HepG2 (cell line): ENCODE data around the gene HSD17B11. TPM values are rescaled to one million over a fixed set of nuclear protein-coding genes. Genes with fewer than 3 reads are reported as not detected.

ENCODE experiments used
- PAWR ChIP-seq: sonication (generic); formaldehyde crosslinking; IDR thresholded peaks from 2 replicates; pipeline ENCODE4 v1.4.0; 2020; ENCODE audit warnings: missing genetic modification reagents, mild to moderate bottlenecking, borderline replicate concordance
- SNAI1 ChIP-seq: sonication (generic); formaldehyde crosslinking; IDR thresholded peaks from 2 replicates; pipeline ENCODE4 v1.5.0; 2020; ENCODE audit warnings: mild to moderate bottlenecking, missing genetic modification reagents, borderline replicate concordance
- SOX6 ChIP-seq, 2 experiments: fragments of 450-650 bp in 1 of 2; sonication (generic) in 1 of 2; formaldehyde crosslinking in 1 of 2; IDR thresholded peaks; 2 replicates each; pipeline versions ENCODE4 v1.4.0 to v1.6.1; 2017 to 2020; ENCODE audit warnings: antibody characterized with exemption in 1 of 2, mild to moderate bottlenecking in 1 of 2, missing genetic modification reagents in 1 of 2
- SPEN ChIP-seq: sonication (generic); formaldehyde crosslinking; IDR thresholded peaks from 2 replicates; pipeline ENCODE4 v1.5.1; 2020; ENCODE audit warnings: low read depth, mild to moderate bottlenecking, missing genetic modification reagents
- ZNF335 ChIP-seq: sonication (generic); formaldehyde crosslinking; IDR thresholded peaks from 2 replicates; pipeline ENCODE4 v1.4.0; 2020; ENCODE audit warnings: missing genetic modification reagents
- ZNF644 ChIP-seq: IDR thresholded peaks from 2 replicates; pipeline ENCODE4 v1.6.1; 2016; ENCODE audit warnings: low read depth
- polyA plus RNA-seq, 8 experiments: library from polyadenylated mRNA; depleted of rRNA in 3 of 8; stranded (reverse) in 7 of 8; unstranded in 1 of 8; fragments of >200 nt; fragmentation: Illumina TruSeq in 4 of 8; extraction: Trizol in 4 of 8; gene quantifications; 2 replicates each; pipeline versions ENCODE4 v1.2.1 to v1.2.3, GENCODE V29; 2011 to 2016; ENCODE audit warnings: low read depth in 4 of 8, missing spikeins in 1 of 8, mixed read lengths in 1 of 8; ENCODE audit not compliant: insufficient read depth in 1 of 8
- total RNA-seq, 5 experiments: library from RNA; depleted of rRNA; stranded (reverse); fragments of >200 nt; fragmentation: Illumina TruSeq; extraction: Trizol; gene quantifications; 2 replicates each; pipeline ENCODE4 v1.2.3, GENCODE V29; 2016; ENCODE audit warnings: low read depth in 1 of 5
- TF ChIP-seq, protein P1 (sequence below): sonication (generic); formaldehyde crosslinking; IDR thresholded peaks from 2 replicates; pipeline ENCODE4 v1.4.0; 2020; ENCODE audit warnings: missing genetic modification reagents
- TF ChIP-seq, protein P2 (sequence below): sonication (generic); formaldehyde crosslinking; IDR thresholded peaks from 2 replicates; pipeline ENCODE4 v1.9.0; 2021; ENCODE audit warnings: mild to moderate bottlenecking, missing genetic modification reagents

The HSD17B11 gene
- total and polyA plus RNA-seq, 2 of the 13 experiments (the other 11 are each of a cell fraction or from before 2014, with no cell fraction given): 121 to 158 TPM

DNA sequence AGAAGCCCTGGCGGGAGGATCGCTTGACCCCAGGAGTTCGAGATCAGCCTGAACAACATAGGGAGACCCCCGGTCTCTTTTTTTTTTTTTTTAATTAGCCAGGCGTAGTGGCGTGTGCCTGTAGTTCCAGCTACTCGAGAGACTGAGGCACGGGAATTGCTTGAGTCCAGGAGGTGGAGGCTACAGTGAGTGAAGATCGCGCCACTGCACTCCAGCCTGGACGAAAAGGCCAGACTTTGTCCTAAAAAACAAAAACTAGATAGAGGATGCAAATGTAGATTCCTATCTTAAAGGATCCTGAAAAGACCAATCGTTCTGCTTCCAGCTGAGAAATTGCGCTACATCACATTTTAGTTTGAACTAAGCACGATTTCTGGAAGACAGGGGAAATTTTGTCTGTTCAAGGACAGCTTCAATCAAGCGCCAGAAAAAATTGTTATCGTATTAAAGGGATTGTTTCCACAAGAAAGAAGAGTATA is 627 bp upstream of the HSD17B11 start (continued):
- TF ChIP-seq ZNF644 (CRISPR knock-in tag) (no peak), SPEN (CRISPR knock-in tag) (no peak), SNAI1 (CRISPR knock-in tag) (0 out of 2 replicates have a peak, but pooled peaks have one; percentile 44), PAWR (CRISPR knock-in tag) (no peak), ZNF335 (CRISPR knock-in tag) (0 out of 2 replicates have a peak, but pooled peaks have one; percentile 10), SOX6 (IDR thresholded peaks at IDR 0.05) (no peak), SOX6 (CRISPR knock-in tag; IDR thresholded peaks at IDR 0.05) (0 out of 2 replicates have a peak, but pooled peaks have one; percentile 45)
- TF ChIP-seq, protein P1, sequence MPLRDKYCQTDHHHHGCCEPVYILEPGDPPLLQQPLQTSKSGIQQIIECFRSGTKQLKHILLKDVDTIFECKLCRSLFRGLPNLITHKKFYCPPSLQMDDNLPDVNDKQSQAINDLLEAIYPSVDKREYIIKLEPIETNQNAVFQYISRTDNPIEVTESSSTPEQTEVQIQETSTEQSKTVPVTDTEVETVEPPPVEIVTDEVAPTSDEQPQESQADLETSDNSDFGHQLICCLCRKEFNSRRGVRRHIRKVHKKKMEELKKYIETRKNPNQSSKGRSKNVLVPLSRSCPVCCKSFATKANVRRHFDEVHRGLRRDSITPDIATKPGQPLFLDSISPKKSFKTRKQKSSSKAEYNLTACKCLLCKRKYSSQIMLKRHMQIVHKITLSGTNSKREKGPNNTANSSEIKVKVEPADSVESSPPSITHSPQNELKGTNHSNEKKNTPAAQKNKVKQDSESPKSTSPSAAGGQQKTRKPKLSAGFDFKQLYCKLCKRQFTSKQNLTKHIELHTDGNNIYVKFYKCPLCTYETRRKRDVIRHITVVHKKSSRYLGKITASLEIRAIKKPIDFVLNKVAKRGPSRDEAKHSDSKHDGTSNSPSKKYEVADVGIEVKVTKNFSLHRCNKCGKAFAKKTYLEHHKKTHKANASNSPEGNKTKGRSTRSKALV (CRISPR knock-in tag): 0 out of 2 replicates have a peak, but pooled peaks have one; percentile 19
- TF ChIP-seq, protein P2, sequence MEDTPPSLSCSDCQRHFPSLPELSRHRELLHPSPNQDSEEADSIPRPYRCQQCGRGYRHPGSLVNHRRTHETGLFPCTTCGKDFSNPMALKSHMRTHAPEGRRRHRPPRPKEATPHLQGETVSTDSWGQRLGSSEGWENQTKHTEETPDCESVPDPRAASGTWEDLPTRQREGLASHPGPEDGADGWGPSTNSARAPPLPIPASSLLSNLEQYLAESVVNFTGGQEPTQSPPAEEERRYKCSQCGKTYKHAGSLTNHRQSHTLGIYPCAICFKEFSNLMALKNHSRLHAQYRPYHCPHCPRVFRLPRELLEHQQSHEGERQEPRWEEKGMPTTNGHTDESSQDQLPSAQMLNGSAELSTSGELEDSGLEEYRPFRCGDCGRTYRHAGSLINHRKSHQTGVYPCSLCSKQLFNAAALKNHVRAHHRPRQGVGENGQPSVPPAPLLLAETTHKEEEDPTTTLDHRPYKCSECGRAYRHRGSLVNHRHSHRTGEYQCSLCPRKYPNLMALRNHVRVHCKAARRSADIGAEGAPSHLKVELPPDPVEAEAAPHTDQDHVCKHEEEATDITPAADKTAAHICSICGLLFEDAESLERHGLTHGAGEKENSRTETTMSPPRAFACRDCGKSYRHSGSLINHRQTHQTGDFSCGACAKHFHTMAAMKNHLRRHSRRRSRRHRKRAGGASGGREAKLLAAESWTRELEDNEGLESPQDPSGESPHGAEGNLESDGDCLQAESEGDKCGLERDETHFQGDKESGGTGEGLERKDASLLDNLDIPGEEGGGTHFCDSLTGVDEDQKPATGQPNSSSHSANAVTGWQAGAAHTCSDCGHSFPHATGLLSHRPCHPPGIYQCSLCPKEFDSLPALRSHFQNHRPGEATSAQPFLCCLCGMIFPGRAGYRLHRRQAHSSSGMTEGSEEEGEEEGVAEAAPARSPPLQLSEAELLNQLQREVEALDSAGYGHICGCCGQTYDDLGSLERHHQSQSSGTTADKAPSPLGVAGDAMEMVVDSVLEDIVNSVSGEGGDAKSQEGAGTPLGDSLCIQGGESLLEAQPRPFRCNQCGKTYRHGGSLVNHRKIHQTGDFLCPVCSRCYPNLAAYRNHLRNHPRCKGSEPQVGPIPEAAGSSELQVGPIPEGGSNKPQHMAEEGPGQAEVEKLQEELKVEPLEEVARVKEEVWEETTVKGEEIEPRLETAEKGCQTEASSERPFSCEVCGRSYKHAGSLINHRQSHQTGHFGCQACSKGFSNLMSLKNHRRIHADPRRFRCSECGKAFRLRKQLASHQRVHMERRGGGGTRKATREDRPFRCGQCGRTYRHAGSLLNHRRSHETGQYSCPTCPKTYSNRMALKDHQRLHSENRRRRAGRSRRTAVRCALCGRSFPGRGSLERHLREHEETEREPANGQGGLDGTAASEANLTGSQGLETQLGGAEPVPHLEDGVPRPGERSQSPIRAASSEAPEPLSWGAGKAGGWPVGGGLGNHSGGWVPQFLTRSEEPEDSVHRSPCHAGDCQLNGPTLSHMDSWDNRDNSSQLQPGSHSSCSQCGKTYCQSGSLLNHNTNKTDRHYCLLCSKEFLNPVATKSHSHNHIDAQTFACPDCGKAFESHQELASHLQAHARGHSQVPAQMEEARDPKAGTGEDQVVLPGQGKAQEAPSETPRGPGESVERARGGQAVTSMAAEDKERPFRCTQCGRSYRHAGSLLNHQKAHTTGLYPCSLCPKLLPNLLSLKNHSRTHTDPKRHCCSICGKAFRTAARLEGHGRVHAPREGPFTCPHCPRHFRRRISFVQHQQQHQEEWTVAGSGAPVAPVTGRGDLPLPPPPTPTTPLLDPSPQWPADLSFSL (CRISPR knock-in tag): no peak
